ENCODE data around the gene CBX2.

Gene CBX2

GRCh38 chr17:79811011-79811867 lies 33.3 kb downstream of the CBX2 start:
- no peak for DNase-seq (ENCODE audit: low read depth in 2 of 2, low spot score in 1 of 2)

GRCh38 chr17:79811868-79812352 lies 34.0 kb downstream of the CBX2 start:
- DNase-seq (ENCODE audit: low read depth in 2 of 2, low spot score in 1 of 2) = no peak

GRCh38 chr17:79812353-79813258 lies 34.7 kb downstream of the CBX2 start:
- no peak for DNase-seq (ENCODE audit: low read depth in 2 of 2, low spot score in 1 of 2)

- DNase-seq (ENCODE audit: low read depth in 2 of 2, low spot score in 1 of 2) = no peak
Measured at GRCh38 chr17:79813297-79814126, 35.6 kb downstream of the CBX2 start.

- DNase-seq (ENCODE audit: low read depth in 2 of 2, low spot score in 1 of 2) = no peak
Measured at GRCh38 chr17:79814127-79814973, 36.4 kb downstream of the CBX2 start.

DNA sequence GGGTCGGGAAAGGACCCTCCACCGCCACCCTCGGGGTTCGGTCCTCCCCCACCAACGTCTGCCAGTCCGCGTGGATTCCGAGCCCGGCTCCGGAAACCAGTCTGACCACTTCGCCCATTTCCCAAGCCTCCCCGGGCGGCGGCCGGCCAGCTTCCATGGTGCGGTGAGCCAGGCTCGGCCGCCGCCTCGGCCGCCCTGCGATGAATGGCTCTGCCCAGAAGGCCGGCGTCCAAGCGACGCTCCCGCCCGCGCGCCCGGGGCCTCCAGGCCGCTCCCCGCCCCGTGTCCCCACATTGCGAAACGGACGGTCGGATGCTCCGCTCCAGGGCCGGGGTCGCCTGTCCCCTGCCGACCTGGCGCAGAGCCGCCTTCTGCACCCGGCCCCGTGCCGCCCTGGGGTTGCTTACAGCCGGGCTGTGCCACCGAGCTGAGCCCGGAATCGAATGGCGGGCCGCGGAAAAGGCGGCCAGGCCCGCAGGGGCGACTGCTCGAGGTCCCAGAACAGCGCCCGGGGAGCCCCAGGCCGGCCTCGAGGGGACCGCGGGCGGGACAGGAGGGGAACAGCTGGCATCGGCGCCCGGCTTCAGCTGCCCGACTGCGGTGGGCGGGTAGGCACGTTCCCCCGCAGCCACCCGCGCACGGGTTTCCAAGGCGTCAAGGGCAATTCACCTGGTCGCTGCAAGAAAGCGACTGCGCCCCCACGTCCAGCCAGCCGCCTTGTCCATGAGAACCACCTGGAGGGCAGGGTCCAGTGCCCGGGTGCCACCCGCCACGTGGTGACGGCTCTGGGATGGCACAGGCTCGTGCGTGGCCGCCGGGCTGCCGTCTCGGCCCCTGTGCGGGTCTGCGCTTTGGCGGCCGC lies 37.3 kb downstream of the CBX2 start:
- DNase-seq (ENCODE audit: low read depth in 2 of 2, low spot score in 1 of 2) = no peak

DNA sequence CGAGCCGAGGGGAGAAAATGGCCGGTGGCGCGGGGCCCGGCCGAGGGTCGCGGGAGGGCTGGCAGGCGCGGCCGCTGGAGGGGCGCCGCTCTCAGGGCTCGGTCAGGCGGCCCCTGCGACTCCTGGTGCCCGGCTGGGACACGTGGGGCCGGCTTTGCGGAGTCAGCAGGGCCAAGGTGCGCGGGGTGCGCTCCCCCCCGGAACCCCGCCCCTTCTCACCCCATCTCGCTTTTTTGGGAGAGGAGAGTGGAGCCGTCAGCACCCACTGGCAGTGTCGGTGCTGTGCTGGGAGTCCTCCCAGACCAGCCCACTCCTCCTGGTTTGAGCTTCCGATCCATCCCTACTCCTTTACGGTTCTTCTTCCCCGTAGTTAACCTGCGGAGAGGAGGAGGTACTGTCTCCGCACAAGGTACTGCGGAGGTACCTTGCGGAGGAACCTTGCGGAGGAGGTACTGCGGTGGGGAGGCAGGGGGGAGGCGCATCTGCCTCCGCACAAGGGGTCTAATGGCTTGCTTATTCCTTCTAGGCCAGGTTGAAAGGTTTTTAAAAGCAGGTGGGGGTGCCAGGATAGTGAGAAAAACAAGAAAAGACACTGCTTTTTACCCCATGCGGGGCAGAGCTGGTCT lies 38.0 kb downstream of the CBX2 start:
- no peak for DNase-seq (ENCODE audit: low read depth in 2 of 2, low spot score in 1 of 2)

- DNase-seq (ENCODE audit: low read depth in 2 of 2, low spot score in 1 of 2) = no peak
Measured at GRCh38 chr17:79818026-79818758, 40.2 kb downstream of the CBX2 start.

DNA sequence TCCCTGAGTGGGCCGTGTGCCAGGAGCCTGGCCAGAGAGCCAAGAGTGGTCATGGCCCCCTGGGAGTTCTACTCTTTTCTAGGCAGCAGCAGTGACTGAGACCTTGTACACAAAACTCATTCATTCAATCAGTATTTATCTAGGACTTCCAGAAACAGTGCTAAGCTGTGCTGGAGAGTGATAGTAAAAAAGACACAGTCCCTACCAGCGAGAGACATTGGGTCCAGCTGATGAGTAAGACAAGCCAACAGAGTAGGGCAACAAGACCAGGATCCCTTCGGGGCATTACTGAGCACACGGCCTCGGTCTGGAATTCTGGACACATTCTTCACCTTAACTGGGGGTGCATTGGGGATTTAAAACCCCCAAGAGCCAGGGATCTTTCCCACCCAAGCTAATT lies 41.1 kb downstream of the CBX2 start:
- DNase-seq (ENCODE audit: low read depth in 2 of 2, low spot score in 1 of 2) = no peak

GRCh38 chr17:79819534-79820276 lies 41.8 kb downstream of the CBX2 start:
- no peak for DNase-seq (ENCODE audit: low read depth in 2 of 2, low spot score in 1 of 2)

GRCh38 chr17:79820959-79821330 lies 43.0 kb downstream of the CBX2 start:
- DNase-seq (ENCODE audit: low read depth in 2 of 2, low spot score in 1 of 2) = no peak

GRCh38 chr17:79821331-79822095 lies 43.6 kb downstream of the CBX2 start:
- no peak for DNase-seq (ENCODE audit: low read depth in 2 of 2, low spot score in 1 of 2)

DNA sequence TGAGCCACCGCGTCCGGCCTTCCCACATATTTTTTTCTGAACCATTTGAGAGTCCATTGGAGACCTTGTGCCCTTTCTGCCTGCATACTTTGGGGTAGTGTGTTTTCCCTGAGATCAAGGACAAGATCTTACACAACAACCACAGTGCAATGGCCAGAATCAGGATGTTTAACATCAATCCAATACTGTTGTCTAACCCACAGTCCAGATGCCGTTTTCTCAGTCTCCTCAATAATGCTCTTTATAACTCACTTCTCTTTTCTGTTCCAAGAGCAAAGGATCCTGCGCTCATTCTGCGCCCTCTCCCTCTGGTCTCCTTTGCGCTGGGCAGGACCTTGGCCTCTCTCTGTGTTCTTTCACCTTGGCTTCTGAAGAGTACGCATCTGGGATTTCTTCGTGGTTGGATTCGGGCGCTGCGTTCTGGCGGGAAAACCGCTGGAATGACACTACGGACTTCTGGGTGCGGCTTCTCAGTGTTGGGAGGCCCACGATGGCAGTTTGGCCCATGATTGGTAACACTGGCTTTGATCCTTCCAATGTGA lies 44.7 kb downstream of the CBX2 start:
- no peak for DNase-seq (ENCODE audit: low read depth in 2 of 2, low spot score in 1 of 2)

DNA sequence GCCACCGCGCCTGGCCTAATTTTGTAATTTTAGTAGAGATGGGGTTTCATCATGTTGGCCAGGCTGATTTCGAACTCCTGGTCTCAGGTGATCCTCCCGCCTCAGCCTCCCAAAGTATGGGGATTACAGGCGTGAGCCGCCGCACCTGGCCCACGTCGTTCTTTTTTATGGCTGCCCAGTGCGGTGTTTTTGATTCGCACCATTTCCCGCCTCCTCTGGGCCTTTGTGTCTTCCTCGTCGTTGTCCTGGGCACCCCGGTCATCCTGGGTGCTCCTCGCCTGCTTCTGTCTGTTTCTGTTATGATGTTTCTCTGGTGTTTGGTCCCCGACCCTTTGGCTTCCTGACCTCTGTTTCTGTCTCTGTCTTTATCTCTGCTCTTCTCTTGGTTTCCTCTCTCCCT lies 46.3 kb downstream of the CBX2 start:
- no peak for DNase-seq (ENCODE audit: low read depth in 2 of 2, low spot score in 1 of 2)

GRCh38 chr17:79824893-79825579 lies 47.1 kb downstream of the CBX2 start:
- DNase-seq (ENCODE audit: low read depth in 2 of 2, low spot score in 1 of 2) = no peak

- no peak for DNase-seq (ENCODE audit: low read depth in 2 of 2, low spot score in 1 of 2)
Measured at GRCh38 chr17:79825580-79825921, 47.6 kb downstream of the CBX2 start.

All from stimulated activated CD8-positive, alpha-beta memory T cell treated with anti-CD3 and anti-CD28 coated beads, Interleukin-4, amount 100 ng/mL, for 4 hours (primary cell).